GM21367 (cell line): ENCODE data around the gene SYS1.
A peak's percentile ranks its signal among the peaks of the same experiment; 100 is the strongest.

Experiments used
- ATAC-seq: cut with Tn5 transposase; IDR thresholded peaks from one replicate; pipeline ENCODE4 v1.9.1; 2021; ENCODE audit not compliant: unreplicated experiment

The SYS1 gene

GRCh38 chr20:45355209-45356084 lies 7.5 kb upstream of the SYS1 start:
- ATAC-seq = no peak

GRCh38 chr20:45358282-45359068 lies 4.5 kb upstream of the SYS1 start:
- ATAC-seq = no peak

- no peak for ATAC-seq
Measured at GRCh38 chr20:45359069-45359405, 3.9 kb upstream of the SYS1 start.

GRCh38 chr20:45359406-45360148 lies 3.4 kb upstream of the SYS1 start:
- ATAC-seq = no peak

GRCh38 chr20:45361793-45362192 lies 1.2 kb upstream of the SYS1 start:
- ATAC-seq = no peak

- no peak for ATAC-seq
Measured at GRCh38 chr20:45363611-45364492, 896 bp downstream of the SYS1 start.

GRCh38 chr20:45365444-45365970 lies 2.6 kb downstream of the SYS1 start:
- ATAC-seq = no peak

GRCh38 chr20:45366192-45366591 lies 3.2 kb downstream of the SYS1 start:
- no peak for ATAC-seq

- no peak for ATAC-seq
Measured at GRCh38 chr20:45366631-45367030, 3.7 kb downstream of the SYS1 start.

GRCh38 chr20:45367126-45367525 lies 4.2 kb downstream of the SYS1 start:
- no peak for ATAC-seq

- ATAC-seq = peak; percentile 63
Measured at GRCh38 chr20:45368221-45368980, 5.4 kb downstream of the SYS1 start.

- no peak for ATAC-seq
Measured at GRCh38 chr20:45370571-45371160, 7.7 kb downstream of the SYS1 start.

GRCh38 chr20:45372241-45372640 lies 9.3 kb downstream of the SYS1 start:
- ATAC-seq = no peak

GRCh38 chr20:45372646-45373352 lies 9.8 kb downstream of the SYS1 start:
- ATAC-seq = no peak

GRCh38 chr20:45373353-45374100 lies 10.6 kb downstream of the SYS1 start:
- no peak for ATAC-seq

- ATAC-seq = no peak
Measured at GRCh38 chr20:45374101-45374467, 11.1 kb downstream of the SYS1 start.

- no peak for ATAC-seq
Measured at GRCh38 chr20:45374966-45375365, 12.0 kb downstream of the SYS1 start.

GRCh38 chr20:45377269-45377668 lies 14.3 kb downstream of the SYS1 start:
- ATAC-seq = no peak
